ENCODE data around the gene PRSS8. TPM values are rescaled to one million over a fixed set of nuclear protein-coding genes. Genes with fewer than 3 reads are reported as not detected.

PRSS8 gene
- total RNA-seq, 1 experiment from 2014 or later, result 32.6 TPM

- H3K4me1 Mint-ChIP-seq (ENCODE audit: insufficient read depth, unreplicated experiment), result peaks cover 28% of the 10 kb centered on the region
These were observed 1.4 kb downstream of the PRSS8 start for GRCh38 chr16:31134091-31134571.

GRCh38 chr16:31133046-31133501, 2.5 kb downstream of the PRSS8 start:
- POLR2A ChIA-PET, result interaction anchor here (1.0 to 12.0 kb wide), 3 partner anchors 10 to 47 kb away, joined by 3 to 201 read pairs (median 20); partner anchors contain the start of genes FUS and KAT8
- no TSS peak for BruUV-seq (replicated peaks)
- Mint-ChIP-seq H3K27ac (ENCODE audit: low read depth, unreplicated experiment) (no peak overlapping the region), H3K4me1 (ENCODE audit: insufficient read depth, unreplicated experiment) (peaks cover 21% of the 10 kb centered on the region), H3K27me3 (ENCODE audit: insufficient read depth, unreplicated experiment) (no peaks in the 10 kb centered on the region), H3K4me3 (ENCODE audit: unreplicated experiment) (no peak overlapping the region), H3K9me3 (ENCODE audit: unreplicated experiment) (no peaks in the 10 kb centered on the region), H3K36me3 (ENCODE audit: insufficient read depth, unreplicated experiment) (peaks cover 19% of the 10 kb centered on the region)
- CTCF ChIA-PET, result interaction anchor here (1.1 kb wide), 1 partner anchor 9 kb away, joined by 3 read pairs; no protein-coding TSS in a partner anchor
- TF ChIP-seq CTCF (IDR thresholded peaks at IDR 0.05; ENCODE audit: unreplicated experiment), result no peak
- DNase-seq (ENCODE audit: unreplicated experiment), result no peak
- intact Hi-C loops (cut with micrococcal nuclease), result no loop called here

More at GRCh38 chr16:31134091-31134571, 1.4 kb downstream of the PRSS8 start:
- ChIA-PET CTCF (interaction anchor here (0.5 to 0.8 kb wide), 6 partner anchors 130 to 748 kb away, joined by 3 to 4 read pairs (median 3); partner anchors contain the start of gene ARMC5), POLR2A (interaction anchor here (0.9 to 12.0 kb wide), 9 partner anchors 9 to 325 kb away, joined by 3 to 201 read pairs (median 7); partner anchors contain the start of genes ARMC5, BCKDK, FUS and KAT8)
- Mint-ChIP-seq H3K36me3 (ENCODE audit: insufficient read depth, unreplicated experiment) (peaks cover 19% of the 10 kb centered on the region), H3K9me3 (ENCODE audit: unreplicated experiment) (no peaks in the 10 kb centered on the region), H3K27ac (ENCODE audit: low read depth, unreplicated experiment) (peak overlapping the region; percentile 54), H3K4me3 (ENCODE audit: unreplicated experiment) (peak overlapping the region; percentile 85), H3K27me3 (ENCODE audit: insufficient read depth, unreplicated experiment) (no peaks in the 10 kb centered on the region)
- BruUV-seq (replicated peaks), result no TSS peak
- intact Hi-C loops (cut with micrococcal nuclease), result no loop called here
- TF ChIP-seq CTCF (IDR thresholded peaks at IDR 0.05; ENCODE audit: unreplicated experiment), result no peak
- DNase-seq (ENCODE audit: unreplicated experiment), result peak; percentile 67

- CTCF ChIA-PET, result interaction anchor here (1.1 to 1.2 kb wide), 2 partner anchors 9 to 10 kb away, joined by 3 to 4 read pairs; no protein-coding TSS in a partner anchor
- POLR2A ChIA-PET, result interaction anchor here (1.0 to 12.0 kb wide), 3 partner anchors 9 to 47 kb away, joined by 3 to 201 read pairs (median 20); partner anchors contain the start of genes FUS and KAT8
- Mint-ChIP-seq H3K36me3 (ENCODE audit: insufficient read depth, unreplicated experiment) (peaks cover 24% of the 10 kb centered on the region), H3K27me3 (ENCODE audit: insufficient read depth, unreplicated experiment) (no peaks in the 10 kb centered on the region), H3K4me1 (ENCODE audit: insufficient read depth, unreplicated experiment) (peaks cover 19% of the 10 kb centered on the region), H3K4me3 (ENCODE audit: unreplicated experiment) (no peak overlapping the region), H3K27ac (ENCODE audit: low read depth, unreplicated experiment) (no peak overlapping the region), H3K9me3 (ENCODE audit: unreplicated experiment) (no peaks in the 10 kb centered on the region)
- BruUV-seq (replicated peaks), result no TSS peak
- intact Hi-C loops (cut with micrococcal nuclease), result no loop called here
- DNase-seq (ENCODE audit: unreplicated experiment), result no peak
- no peak for TF ChIP-seq CTCF (IDR thresholded peaks at IDR 0.05; ENCODE audit: unreplicated experiment)
These were observed 3.1 kb downstream of the PRSS8 start for GRCh38 chr16:31132303-31132979.

- no TSS peak for BruUV-seq (replicated peaks)
- POLR2A ChIA-PET, result interaction anchor here (1.3 to 12.0 kb wide), 3 partner anchors 10 to 36 kb away, joined by 6 to 201 read pairs (median 7); partner anchors contain the start of gene KAT8
- CTCF ChIA-PET, result interaction anchor here (1.2 kb wide), 1 partner anchor 10 kb away, joined by 4 read pairs; no protein-coding TSS in a partner anchor
- H3K4me1 Mint-ChIP-seq (ENCODE audit: insufficient read depth, unreplicated experiment), result peaks cover 19% of the 10 kb centered on the region
- H3K9me3 Mint-ChIP-seq (ENCODE audit: unreplicated experiment), result no peaks in the 10 kb centered on the region
- no peak overlapping the region for H3K4me3 Mint-ChIP-seq (ENCODE audit: unreplicated experiment)
- DNase-seq (ENCODE audit: unreplicated experiment), result no peak
- H3K27ac Mint-ChIP-seq (ENCODE audit: low read depth, unreplicated experiment), result no peak overlapping the region
- no peak for TF ChIP-seq CTCF (IDR thresholded peaks at IDR 0.05; ENCODE audit: unreplicated experiment)
- intact Hi-C loops (cut with micrococcal nuclease), result no loop called here
- H3K36me3 Mint-ChIP-seq (ENCODE audit: insufficient read depth, unreplicated experiment), result peaks cover 26% of the 10 kb centered on the region
- no peaks in the 10 kb centered on the region for H3K27me3 Mint-ChIP-seq (ENCODE audit: insufficient read depth, unreplicated experiment)
These were observed 3.7 kb downstream of the PRSS8 start for GRCh38 chr16:31131841-31132271.
